Activated B cell treated with CpG ODN at 0.5 μM for 24 hours (primary cell): ENCODE measurements around the gene FRY. TPM values are rescaled to one million over a fixed set of nuclear protein-coding genes. Genes with fewer than 3 reads are reported as not detected.

Experiments used
- ATAC-seq: fragments of 200-7000 bp; cut with Tn5 transposase; one replicate; pipeline ENCODE4 v1.10.0; 2021; ENCODE audit warnings: low read depth, mild to moderate bottlenecking, moderate library complexity
- CTCF ChIA-PET: fragments of 350-600 bp; sonication (Branson Sonifier 250); formaldehyde crosslinking; loops from one replicate; lab custom pipeline; 2021; ENCODE audit warnings: antibody characterized with exemption; lab: Charles Lee
- POLR2A ChIA-PET: fragments of 350-600 bp; sonication (Branson Sonifier 250); formaldehyde crosslinking; loops from one replicate; lab custom pipeline; 2021; ENCODE audit warnings: antibody characterized with exemption; lab: Charles Lee
- DNase-seq: peaks from one replicate; pipeline ENCODE4 v3.0.0; 2022
- H3K27ac Mint-ChIP-seq: one replicate; pipeline ENCODE4 v1.8.0; 2020; ENCODE audit warnings: mixed read lengths
- H3K27me3 Mint-ChIP-seq: one replicate; pipeline ENCODE4 v1.8.0; 2021; ENCODE audit warnings: mixed read lengths
- H3K36me3 Mint-ChIP-seq: one replicate; pipeline ENCODE4 v1.8.0; 2021; ENCODE audit warnings: low read depth, mixed read lengths
- H3K4me1 Mint-ChIP-seq: one replicate; pipeline ENCODE4 v1.8.0; 2021; ENCODE audit warnings: mixed read lengths
- H3K4me3 Mint-ChIP-seq: one replicate; pipeline ENCODE4 v1.8.0; 2020; ENCODE audit warnings: mild to moderate bottlenecking, mixed read lengths
- H3K9me3 Mint-ChIP-seq: one replicate; pipeline ENCODE4 v1.8.0; 2020; ENCODE audit warnings: mixed read lengths
- intact Hi-C: fragments of 100-400 bp; cut with micrococcal nuclease; formaldehyde crosslinking; loops from one replicate; pipeline ENCODE4 v1.15.1; 2024
- total RNA-seq: library from RNA; stranded (reverse); gene quantifications from 2 replicates; pipeline ENCODE4 v1.2.3, GENCODE V29; 2022
- TF ChIP-seq, protein P1 (sequence below): fragments of 200-600 bp; IDR thresholded peaks from one replicate; pipeline ENCODE4 v1.8.0; 2022; ENCODE audit warnings: antibody characterized with exemption, mild to moderate bottlenecking

Gene FRY
- total RNA-seq, 1 donor from 2014 or later = 4.8 TPM

DNA sequence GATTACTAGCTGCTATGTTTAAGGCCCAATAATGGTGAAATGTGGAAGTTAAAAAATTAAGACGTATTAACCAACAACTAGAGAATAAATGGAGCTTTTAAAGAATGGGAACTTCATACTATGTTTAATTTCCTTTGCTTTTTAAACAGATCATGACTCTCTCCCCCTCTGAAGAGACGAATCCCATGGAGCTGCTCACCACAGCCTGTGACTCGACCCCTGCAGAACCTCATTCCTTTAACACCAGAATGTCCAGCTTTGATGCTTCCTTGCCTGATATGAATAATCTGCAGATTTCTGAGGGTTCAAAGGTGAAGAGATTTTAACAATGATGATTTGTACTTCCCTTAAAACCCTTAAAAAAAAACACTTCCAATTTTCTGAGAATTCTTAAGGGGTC is 230.6 kb downstream of the FRY start:
- H3K36me3 Mint-ChIP-seq = no peaks in the 10 kb centered on the region

DNA sequence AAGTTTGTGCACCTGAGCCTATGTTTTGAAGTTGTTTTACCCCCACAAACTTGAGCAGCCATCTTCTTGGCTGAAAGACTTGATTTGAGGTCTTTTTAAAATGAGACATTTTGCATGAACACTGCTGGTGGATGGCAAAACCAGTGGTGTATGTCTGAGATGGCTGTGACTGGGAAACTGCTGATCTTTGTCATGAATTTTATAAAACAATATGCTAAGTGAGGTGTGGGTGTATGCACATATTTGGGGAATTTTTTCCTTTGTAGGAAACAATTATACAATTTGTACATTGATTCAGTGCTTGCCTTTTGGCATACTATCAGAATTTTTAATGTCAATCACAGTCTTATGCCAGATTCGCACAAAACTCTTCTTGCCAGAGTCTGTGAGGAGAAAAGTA is 231.0 kb downstream of the FRY start:
- intact Hi-C loops = no loop called here
- POLR2A ChIA-PET = no interaction called here
- Mint-ChIP-seq H3K9me3 (no peaks in the 10 kb centered on the region), H3K27ac (no peak overlapping the region), H3K36me3 (no peaks in the 10 kb centered on the region), H3K27me3 (no peaks in the 10 kb centered on the region), H3K4me3 (no peak overlapping the region), H3K4me1 (no peaks in the 10 kb centered on the region)
- TF ChIP-seq, protein P1, sequence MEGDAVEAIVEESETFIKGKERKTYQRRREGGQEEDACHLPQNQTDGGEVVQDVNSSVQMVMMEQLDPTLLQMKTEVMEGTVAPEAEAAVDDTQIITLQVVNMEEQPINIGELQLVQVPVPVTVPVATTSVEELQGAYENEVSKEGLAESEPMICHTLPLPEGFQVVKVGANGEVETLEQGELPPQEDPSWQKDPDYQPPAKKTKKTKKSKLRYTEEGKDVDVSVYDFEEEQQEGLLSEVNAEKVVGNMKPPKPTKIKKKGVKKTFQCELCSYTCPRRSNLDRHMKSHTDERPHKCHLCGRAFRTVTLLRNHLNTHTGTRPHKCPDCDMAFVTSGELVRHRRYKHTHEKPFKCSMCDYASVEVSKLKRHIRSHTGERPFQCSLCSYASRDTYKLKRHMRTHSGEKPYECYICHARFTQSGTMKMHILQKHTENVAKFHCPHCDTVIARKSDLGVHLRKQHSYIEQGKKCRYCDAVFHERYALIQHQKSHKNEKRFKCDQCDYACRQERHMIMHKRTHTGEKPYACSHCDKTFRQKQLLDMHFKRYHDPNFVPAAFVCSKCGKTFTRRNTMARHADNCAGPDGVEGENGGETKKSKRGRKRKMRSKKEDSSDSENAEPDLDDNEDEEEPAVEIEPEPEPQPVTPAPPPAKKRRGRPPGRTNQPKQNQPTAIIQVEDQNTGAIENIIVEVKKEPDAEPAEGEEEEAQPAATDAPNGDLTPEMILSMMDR = no peak
- CTCF ChIA-PET = interaction anchor here (0.7 kb wide), 1 partner anchor 280 kb away, joined by 3 read pairs; no protein-coding TSS in a partner anchor
- no peak for ATAC-seq
- no peak for DNase-seq

More for the DNA sequence above, 230.6 kb downstream of the FRY start:
- Mint-ChIP-seq H3K27me3 (no peaks in the 10 kb centered on the region), H3K4me3 (no peak overlapping the region), H3K9me3 (no peaks in the 10 kb centered on the region), H3K27ac (no peak overlapping the region), H3K4me1 (no peaks in the 10 kb centered on the region)
- ATAC-seq (no peak), DNase-seq (no peak)
- POLR2A ChIA-PET = no interaction called here
- TF ChIP-seq, protein P1 = no peak
- intact Hi-C loops = no loop called here
- CTCF ChIA-PET = no interaction called here

DNA sequence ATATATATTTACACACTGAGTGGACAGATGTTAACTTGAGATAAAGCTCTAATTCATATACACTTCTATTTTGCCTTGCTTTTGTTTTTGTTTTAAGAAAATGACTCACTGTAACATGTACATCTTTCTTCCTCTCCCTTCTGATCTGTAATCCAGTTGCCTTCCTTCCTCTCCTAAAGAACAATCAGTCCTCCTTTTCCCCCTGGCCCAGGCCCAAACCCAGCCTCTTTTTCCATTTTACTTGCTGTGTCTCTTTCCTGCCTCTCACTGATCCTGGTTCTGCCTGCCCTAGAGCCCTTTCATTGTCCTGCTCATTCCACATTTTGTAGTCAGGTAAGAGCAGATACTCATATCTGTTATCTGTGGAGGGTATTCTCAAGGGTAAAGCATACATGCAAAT is 232.8 kb downstream of the FRY start:
- no peaks in the 10 kb centered on the region for H3K36me3 Mint-ChIP-seq
- H3K9me3 Mint-ChIP-seq = no peaks in the 10 kb centered on the region
- intact Hi-C loops = no loop called here
- H3K27ac Mint-ChIP-seq = no peak overlapping the region
- no peak overlapping the region for H3K4me3 Mint-ChIP-seq
- ChIA-PET CTCF (no interaction called here), POLR2A (no interaction called here)
- H3K4me1 Mint-ChIP-seq = no peaks in the 10 kb centered on the region
- TF ChIP-seq, protein P1 = no peak
- ATAC-seq (no peak), DNase-seq (no peak)
- H3K27me3 Mint-ChIP-seq = no peaks in the 10 kb centered on the region

DNA sequence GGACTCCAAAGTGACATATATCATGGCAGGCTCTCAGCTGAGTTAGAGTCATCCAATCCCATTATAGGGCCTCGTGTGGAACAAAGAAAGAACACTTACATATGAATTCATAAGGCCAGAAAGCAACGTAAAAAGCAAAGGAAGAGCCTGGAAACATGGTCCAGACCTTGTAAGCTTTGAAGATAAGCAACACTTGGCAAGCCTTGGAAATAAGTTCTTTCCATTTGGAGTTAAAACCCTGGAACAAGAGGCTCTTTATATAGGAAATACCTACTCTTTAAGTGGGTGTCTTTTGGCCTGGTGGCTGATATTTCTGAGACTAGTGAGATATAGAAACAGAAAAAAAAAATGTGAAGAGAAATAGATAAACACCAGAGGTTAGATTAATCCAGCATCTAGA is 234.2 kb downstream of the FRY start:
- no peaks in the 10 kb centered on the region for H3K27me3 Mint-ChIP-seq
- H3K36me3 Mint-ChIP-seq = no peaks in the 10 kb centered on the region
- ATAC-seq = no peak
- CTCF ChIA-PET = interaction anchor here (1.2 kb wide), 1 partner anchor 150 kb away, joined by 4 read pairs; no protein-coding TSS in a partner anchor
- no peak overlapping the region for H3K27ac Mint-ChIP-seq
- no peak overlapping the region for H3K4me3 Mint-ChIP-seq
- POLR2A ChIA-PET = no interaction called here
- TF ChIP-seq, protein P1 = no peak
- no peaks in the 10 kb centered on the region for H3K4me1 Mint-ChIP-seq
- intact Hi-C loops = no loop called here
- DNase-seq = no peak
- no peaks in the 10 kb centered on the region for H3K9me3 Mint-ChIP-seq

DNA sequence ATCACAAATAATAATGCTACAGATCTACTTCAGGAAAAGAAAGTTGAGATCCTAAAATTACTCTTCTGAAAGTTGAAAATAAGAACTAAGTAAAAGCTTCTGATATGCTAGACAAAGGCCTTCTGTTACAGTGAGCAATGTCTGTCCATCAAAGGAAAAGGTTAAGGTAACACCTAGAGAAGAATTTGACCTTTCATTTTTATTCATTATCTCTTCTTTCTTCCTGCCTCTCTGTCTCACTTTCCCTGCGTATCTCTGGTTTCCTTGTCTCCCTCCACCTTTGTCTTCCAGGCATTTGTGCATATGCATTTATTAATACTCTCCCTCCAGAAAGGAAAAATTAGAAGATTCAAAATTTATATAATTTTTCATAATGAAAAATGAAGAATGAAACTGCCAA is 234.6 kb downstream of the FRY start:
- ChIA-PET POLR2A (no interaction called here), CTCF (interaction anchor here (1.2 kb wide), 1 partner anchor 149 kb away, joined by 4 read pairs; no protein-coding TSS in a partner anchor)
- Mint-ChIP-seq H3K4me1 (no peaks in the 10 kb centered on the region), H3K27me3 (no peaks in the 10 kb centered on the region), H3K4me3 (no peak overlapping the region), H3K36me3 (no peaks in the 10 kb centered on the region), H3K9me3 (no peaks in the 10 kb centered on the region), H3K27ac (no peak overlapping the region)
- intact Hi-C loops = no loop called here
- DNase-seq (no peak), ATAC-seq (no peak)
- TF ChIP-seq, protein P1 = no peak
